T-helper 2 cell treated with Interferon-gamma antibody and Interleukin-4, amounts not matched to agents 5 μg/mL and 100 μg/mL, for 36 hours (primary cell): ENCODE data around the gene MSMO1.
"Not testable (repeated sequence)": the region's sequence is repeated elsewhere in the genome, so short reads cannot be mapped to it uniquely, and the experiment has no call there.

ENCODE experiments used
- DNase-seq: peaks from one replicate; pipeline ENCODE4 v3.0.0; 2021; ENCODE audit warnings: low spot score
- H3K27ac Mint-ChIP-seq: one replicate; pipeline ENCODE4 v1.8.0; 2021; ENCODE audit warnings: mild to moderate bottlenecking, mixed read lengths
- H3K27me3 Mint-ChIP-seq: one replicate; pipeline ENCODE4 v1.8.0; 2021; ENCODE audit warnings: low read depth, mixed read lengths
- H3K36me3 Mint-ChIP-seq: one replicate; pipeline ENCODE4 v1.8.0; 2021; ENCODE audit warnings: low read depth, mixed read lengths
- H3K4me1 Mint-ChIP-seq: one replicate; pipeline ENCODE4 v1.8.0; 2021; ENCODE audit warnings: low read depth, mixed read lengths
- H3K4me3 Mint-ChIP-seq: one replicate; pipeline ENCODE4 v1.8.0; 2022; ENCODE audit warnings: mild to moderate bottlenecking, moderate library complexity, mixed read lengths
- H3K9me3 Mint-ChIP-seq: one replicate; pipeline ENCODE4 v1.8.0; 2021; ENCODE audit warnings: mixed read lengths

The MSMO1 gene

DNA sequence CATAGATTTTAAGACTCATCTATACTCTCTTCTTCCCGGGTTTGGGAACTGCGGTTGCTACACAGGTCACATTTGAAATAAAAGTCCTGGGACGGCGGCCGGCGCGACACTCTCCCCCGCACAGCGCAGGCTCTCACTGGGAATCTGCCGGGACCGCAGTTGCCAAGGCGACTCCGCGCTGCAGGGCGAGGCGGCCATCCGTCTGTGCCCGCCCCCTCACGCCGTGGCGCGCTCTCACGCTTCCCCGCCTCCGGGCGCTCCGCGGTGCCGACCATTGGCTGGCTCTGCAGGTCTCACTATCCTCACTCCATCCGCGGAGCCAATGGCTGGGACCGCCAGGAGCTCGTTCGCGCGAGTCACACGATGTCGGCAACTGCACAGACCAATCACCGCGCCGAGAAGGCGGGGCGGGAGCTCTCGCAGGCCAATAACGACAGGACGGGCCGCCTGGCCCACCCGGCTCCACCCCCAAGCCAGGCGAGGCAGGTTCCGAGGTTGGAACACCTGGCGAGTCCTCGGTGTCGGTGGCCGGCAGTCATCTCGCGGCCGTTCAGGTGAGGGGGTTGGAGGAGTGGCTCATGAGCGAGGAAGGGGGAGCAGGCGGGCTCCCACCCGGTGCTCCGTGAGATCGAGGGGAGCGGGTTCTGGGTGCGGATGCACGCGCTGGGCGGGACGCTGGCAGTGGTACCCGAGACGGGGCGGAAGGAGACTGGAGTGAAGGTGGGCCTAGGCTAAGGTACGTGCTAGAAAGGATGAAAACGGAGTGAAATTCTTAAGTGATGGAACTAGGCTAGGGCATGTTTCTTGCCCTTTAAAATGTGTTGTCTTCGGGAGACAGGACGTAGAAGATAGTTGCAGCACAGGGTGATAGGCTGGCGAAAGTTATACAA lies at the start of gene MSMO1:
Gene MSMO1 (plus strand): TSS at position 459 of the 890 bp plus-strand sequence. CDS start 5,702 bp downstream, outside the sequence.
- Mint-ChIP-seq H3K9me3 (no peaks in the 10 kb centered on the region), H3K36me3 (peaks cover 33% of the 10 kb centered on the region), H3K27me3 (no peaks in the 10 kb centered on the region), H3K4me1 (peaks cover 34% of the 10 kb centered on the region), H3K4me3 (no peak within 1 kb of the TSS), H3K27ac (no peak within 1 kb of the TSS)
- DNase-seq: peak; percentile 100

DNA sequence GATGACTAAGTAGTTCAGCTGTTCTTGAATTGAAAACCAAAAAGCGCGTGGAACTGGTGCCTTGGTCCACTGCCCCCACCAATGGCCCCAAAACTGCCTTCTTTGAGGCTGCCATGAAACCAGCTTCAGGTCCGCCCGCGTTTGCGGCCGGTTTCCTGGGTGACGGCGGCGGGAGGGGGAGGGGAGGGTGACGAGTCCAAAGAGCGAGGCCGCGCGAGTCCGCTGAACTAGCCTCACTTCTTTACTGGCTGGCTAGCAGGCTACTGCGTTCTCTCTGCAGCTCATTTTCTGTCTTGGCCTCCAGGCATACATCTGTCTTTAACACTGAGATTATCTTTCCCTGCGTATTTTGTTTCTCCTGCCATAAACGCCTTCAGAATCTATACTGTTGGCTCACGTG lies 47.9 kb upstream of the MSMO1 start:
- H3K9me3 Mint-ChIP-seq, H3K4me1 Mint-ChIP-seq, DNase-seq, H3K27ac Mint-ChIP-seq, H3K27me3 Mint-ChIP-seq, H3K4me3 Mint-ChIP-seq: not testable (repeated sequence)
- peaks cover 44% of the 10 kb centered on the region for H3K36me3 Mint-ChIP-seq

DNA sequence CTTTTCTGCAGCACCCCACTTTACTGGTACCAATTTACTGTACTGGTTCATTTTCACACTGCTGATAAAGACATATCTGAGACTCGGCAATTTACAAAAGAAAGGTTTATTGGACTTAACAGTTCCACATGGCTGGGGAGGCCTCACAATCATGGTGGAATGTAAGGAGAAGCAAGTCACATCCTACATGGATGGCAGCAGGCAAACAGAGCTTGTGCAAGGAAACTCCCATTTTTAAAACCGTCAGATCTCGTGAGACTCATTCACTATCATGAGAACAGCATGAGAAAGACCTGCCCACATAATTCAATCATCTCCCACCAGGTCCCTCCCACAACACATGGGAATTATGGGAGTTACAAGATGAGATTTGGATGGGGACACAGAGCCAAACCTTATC lies 42.8 kb upstream of the MSMO1 start:
- H3K27ac Mint-ChIP-seq, H3K9me3 Mint-ChIP-seq, H3K4me3 Mint-ChIP-seq, H3K27me3 Mint-ChIP-seq, DNase-seq: not testable (repeated sequence)
- H3K4me1 Mint-ChIP-seq: peaks cover 39% of the 10 kb centered on the region
- H3K36me3 Mint-ChIP-seq: peaks cover 42% of the 10 kb centered on the region

DNA sequence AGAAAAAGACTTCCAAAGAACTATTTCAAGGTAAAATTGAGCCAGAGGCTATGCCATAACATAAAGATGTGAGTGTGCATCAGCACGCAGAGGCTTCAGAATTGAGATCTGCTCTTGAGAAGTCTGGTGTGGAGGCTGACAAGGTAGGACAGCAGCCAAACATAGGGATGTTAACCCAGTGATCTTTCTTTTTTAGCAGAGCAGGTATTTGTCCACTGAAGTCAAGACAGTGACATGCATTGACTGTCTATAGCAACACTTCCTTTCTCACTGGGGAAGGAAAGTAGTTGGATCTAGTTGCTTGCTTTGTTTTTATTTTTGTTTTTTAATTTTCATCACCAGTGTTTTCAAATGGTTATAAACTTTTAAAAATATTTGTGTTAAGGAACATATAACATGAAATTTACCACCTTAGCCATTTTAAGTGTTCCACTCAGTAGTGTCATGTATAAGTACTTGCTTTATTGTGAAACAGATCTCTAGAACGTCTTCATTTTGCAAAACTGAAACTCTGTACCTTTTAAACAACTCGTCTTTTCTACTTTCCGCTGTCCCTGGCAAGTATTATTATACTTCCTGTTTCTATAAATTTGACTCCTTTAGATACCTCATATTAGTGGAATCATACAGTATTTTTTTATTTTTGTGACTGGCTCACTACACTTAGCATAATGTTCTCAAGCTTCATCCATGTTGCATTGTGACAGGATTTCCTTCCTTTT lies 40.7 kb upstream of the MSMO1 start:
- Mint-ChIP-seq H3K36me3 (peaks cover 47% of the 10 kb centered on the region), H3K27ac (peak overlapping the region; percentile 81), H3K4me1 (peaks cover 43% of the 10 kb centered on the region), H3K4me3 (peak overlapping the region; percentile 56)
- not testable (repeated sequence) for DNase-seq, H3K9me3 Mint-ChIP-seq, H3K27me3 Mint-ChIP-seq

DNA sequence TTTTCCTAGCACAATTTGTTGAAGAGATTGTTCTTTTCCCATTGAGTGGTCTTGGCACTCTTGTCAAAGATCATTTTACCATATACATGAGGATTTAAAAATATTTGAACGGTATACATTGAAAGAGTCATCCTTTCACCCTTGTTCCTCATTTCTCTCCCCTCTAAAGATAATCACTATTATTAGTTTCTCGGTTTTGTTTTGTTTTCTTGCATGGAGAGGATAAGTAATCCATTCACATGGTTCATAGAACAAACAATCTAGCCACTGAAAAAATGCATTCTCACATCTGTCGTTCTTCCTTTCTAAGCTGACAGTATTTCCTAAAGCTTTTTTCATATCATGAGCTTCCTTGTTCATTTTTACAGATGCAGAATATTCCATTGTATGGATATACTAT lies 39.2 kb upstream of the MSMO1 start:
- H3K4me3 Mint-ChIP-seq: peak overlapping the region; percentile 42
- no peaks in the 10 kb centered on the region for H3K27me3 Mint-ChIP-seq
- peak overlapping the region; percentile 5 for H3K27ac Mint-ChIP-seq
- peaks cover 42% of the 10 kb centered on the region for H3K4me1 Mint-ChIP-seq
- H3K9me3 Mint-ChIP-seq: peaks cover 9% of the 10 kb centered on the region
- peaks cover 34% of the 10 kb centered on the region for H3K36me3 Mint-ChIP-seq
- no peak for DNase-seq

GRCh38 chr4:165288639-165289422 lies 38.6 kb upstream of the MSMO1 start:
- no peak for DNase-seq

DNA sequence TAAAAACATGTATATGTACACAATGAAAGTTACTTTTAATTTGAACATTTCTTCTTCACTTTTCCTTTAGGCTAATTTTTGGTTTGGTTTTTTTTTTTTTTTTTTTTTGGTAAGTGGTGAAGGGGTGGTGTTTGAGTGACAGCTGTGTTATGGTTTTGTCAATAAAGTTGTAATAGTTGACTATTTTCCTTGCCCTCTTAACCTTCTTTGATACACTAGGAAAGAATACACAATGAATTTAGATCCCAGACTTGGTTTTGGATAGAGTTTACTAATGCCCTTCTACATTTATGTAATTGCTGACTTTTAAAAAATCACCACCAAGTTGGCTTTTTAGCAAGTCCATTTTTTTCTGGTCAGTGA lies 38.1 kb upstream of the MSMO1 start:
- Mint-ChIP-seq H3K27ac (no peak overlapping the region), H3K36me3 (peaks cover 29% of the 10 kb centered on the region), H3K4me3 (peak overlapping the region; percentile 21), H3K9me3 (peaks cover 6% of the 10 kb centered on the region), H3K4me1 (peaks cover 47% of the 10 kb centered on the region), H3K27me3 (no peaks in the 10 kb centered on the region)
- no peak for DNase-seq

More at GRCh38 chr4:165288639-165289422, 38.6 kb upstream of the MSMO1 start:
- H3K27me3 Mint-ChIP-seq: no peaks in the 10 kb centered on the region
- H3K36me3 Mint-ChIP-seq: peaks cover 33% of the 10 kb centered on the region
- H3K4me3 Mint-ChIP-seq: no peak overlapping the region
- H3K4me1 Mint-ChIP-seq: peaks cover 42% of the 10 kb centered on the region
- peak overlapping the region; percentile 5 for H3K27ac Mint-ChIP-seq
- peaks cover 9% of the 10 kb centered on the region for H3K9me3 Mint-ChIP-seq

- no peak overlapping the region for H3K27ac Mint-ChIP-seq
These were observed 34.4 kb upstream of the MSMO1 start for GRCh38 chr4:165293061-165293460.

GRCh38 chr4:165293927-165294649 lies 33.4 kb upstream of the MSMO1 start:
- H3K4me1 Mint-ChIP-seq: peaks cover 28% of the 10 kb centered on the region

More at GRCh38 chr4:165293061-165293460, 34.4 kb upstream of the MSMO1 start:
- Mint-ChIP-seq H3K27me3 (no peaks in the 10 kb centered on the region), H3K9me3 (no peaks in the 10 kb centered on the region), H3K4me1 (peaks cover 37% of the 10 kb centered on the region), H3K4me3 (no peak overlapping the region), H3K36me3 (peaks cover 34% of the 10 kb centered on the region)
- DNase-seq: no peak

DNA sequence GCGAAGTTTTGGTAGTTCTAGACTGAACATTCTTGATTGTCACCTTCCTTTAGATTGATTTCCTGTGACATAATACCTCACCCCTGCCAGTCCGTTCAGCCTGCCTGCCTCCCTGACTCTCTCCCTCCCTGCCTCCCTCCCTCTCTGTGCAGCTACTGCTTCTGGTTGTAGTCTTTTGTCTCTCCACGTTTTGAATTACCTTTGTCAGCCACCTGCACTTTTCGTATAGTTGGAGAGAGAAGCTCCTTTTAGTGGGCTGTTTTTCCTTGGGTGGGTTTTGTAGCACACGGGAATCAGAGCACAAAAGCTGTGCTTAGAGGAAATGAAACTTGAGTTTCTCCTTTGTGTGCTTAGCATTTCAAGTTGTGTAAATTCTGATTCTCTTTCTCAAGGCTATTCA lies 32.6 kb upstream of the MSMO1 start:
- peak overlapping the region; percentile 23 for H3K27ac Mint-ChIP-seq

More at GRCh38 chr4:165293927-165294649, 33.4 kb upstream of the MSMO1 start:
- Mint-ChIP-seq H3K27me3 (no peaks in the 10 kb centered on the region), H3K36me3 (peaks cover 34% of the 10 kb centered on the region), H3K9me3 (no peaks in the 10 kb centered on the region), H3K27ac (no peak overlapping the region), H3K4me3 (no peak overlapping the region)
- DNase-seq: no peak

GRCh38 chr4:165297626-165298025 lies 29.8 kb upstream of the MSMO1 start:
- DNase-seq: no peak
- H3K27ac Mint-ChIP-seq: no peak overlapping the region
- peaks cover 29% of the 10 kb centered on the region for H3K36me3 Mint-ChIP-seq
- no peaks in the 10 kb centered on the region for H3K27me3 Mint-ChIP-seq
- H3K4me3 Mint-ChIP-seq: no peak overlapping the region
- H3K9me3 Mint-ChIP-seq: no peaks in the 10 kb centered on the region
- H3K4me1 Mint-ChIP-seq: peaks cover 36% of the 10 kb centered on the region

More for the DNA sequence above, 32.6 kb upstream of the MSMO1 start:
- Mint-ChIP-seq H3K36me3 (peaks cover 35% of the 10 kb centered on the region), H3K4me1 (peaks cover 25% of the 10 kb centered on the region), H3K27me3 (no peaks in the 10 kb centered on the region), H3K4me3 (peak overlapping the region; percentile 14), H3K9me3 (no peaks in the 10 kb centered on the region)
- DNase-seq: no peak

DNA sequence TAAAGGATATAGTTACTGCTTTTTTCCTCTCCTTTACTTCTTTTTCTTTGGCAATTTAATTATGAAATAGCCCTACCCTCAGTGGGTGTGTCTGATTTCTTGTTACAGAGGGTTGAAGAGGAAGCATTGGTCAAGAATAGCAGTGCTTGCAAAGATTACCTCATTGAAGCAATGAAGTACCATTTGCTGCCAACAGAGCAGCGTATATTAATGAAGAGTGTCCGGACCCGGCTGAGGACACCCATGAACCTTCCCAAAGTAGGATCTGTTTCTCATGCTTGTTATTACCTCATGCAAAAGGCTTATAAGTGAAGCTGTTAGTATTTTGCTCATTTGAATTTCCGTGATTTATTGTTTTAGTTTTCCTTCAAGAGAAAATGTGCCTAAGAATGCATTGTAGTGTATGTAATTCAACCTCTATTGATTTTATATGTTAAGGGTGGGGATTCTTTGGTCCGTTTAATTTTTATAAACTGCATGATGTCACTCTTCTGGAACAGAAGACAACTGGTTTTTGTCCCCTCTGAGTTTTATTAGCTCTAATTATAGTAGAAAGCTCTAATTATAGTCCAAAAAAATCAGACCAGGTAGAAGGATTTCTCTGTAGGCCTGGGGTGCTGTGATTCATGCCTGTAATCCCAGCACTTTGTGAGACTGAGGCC lies 27.9 kb upstream of the MSMO1 start:
- no peaks in the 10 kb centered on the region for H3K9me3 Mint-ChIP-seq
- no peak overlapping the region for H3K27ac Mint-ChIP-seq
- no peak overlapping the region for H3K4me3 Mint-ChIP-seq
- H3K27me3 Mint-ChIP-seq: no peaks in the 10 kb centered on the region
- no peak for DNase-seq
- H3K4me1 Mint-ChIP-seq: peaks cover 30% of the 10 kb centered on the region
- H3K36me3 Mint-ChIP-seq: peaks cover 35% of the 10 kb centered on the region

- Mint-ChIP-seq H3K4me3 (peak overlapping the region; percentile 79), H3K9me3 (no peaks in the 10 kb centered on the region), H3K36me3 (peaks cover 26% of the 10 kb centered on the region), H3K27me3 (no peaks in the 10 kb centered on the region), H3K27ac (peak overlapping the region; percentile 70), H3K4me1 (peaks cover 19% of the 10 kb centered on the region)
- peak; percentile 20 for DNase-seq
These were observed 25.6 kb upstream of the MSMO1 start for GRCh38 chr4:165301833-165302232.
